ENCODE results near the gene LMO4. TPM values are rescaled to one million over a fixed set of nuclear protein-coding genes. Genes with fewer than 3 reads are reported as not detected.

Gene LMO4
- total and polyA plus RNA-seq, 2 of the 13 experiments (the other 11 are each of a cell fraction or from before 2014, with no cell fraction given) = 19.3 to 49.9 TPM

GRCh38 chr1:87328272-87329050 is at the start of gene LMO4 (continued):
- TF ChIP-seq MYNN (CRISPR knock-in tag; IDR thresholded peaks at IDR 0.05; ENCODE audit: low read depth) = no peak
- TF ChIP-seq SMAD1 (CRISPR knock-in tag; IDR thresholded peaks at IDR 0.05; ENCODE audit: borderline replicate concordance, low read depth) = no peak
- TF ChIP-seq ZNF468 (CRISPR knock-in tag; IDR thresholded peaks at IDR 0.05) = no peak
- no peak for TF ChIP-seq MIER2 (CRISPR knock-in tag; IDR thresholded peaks at IDR 0.05)
- no peak for TF ChIP-seq ZNF747 (CRISPR knock-in tag; IDR thresholded peaks at IDR 0.05; ENCODE audit: borderline replicate concordance)
- no peak for TF ChIP-seq TEAD2 (CRISPR knock-in tag; IDR thresholded peaks at IDR 0.05)
- TF ChIP-seq, protein P1, sequence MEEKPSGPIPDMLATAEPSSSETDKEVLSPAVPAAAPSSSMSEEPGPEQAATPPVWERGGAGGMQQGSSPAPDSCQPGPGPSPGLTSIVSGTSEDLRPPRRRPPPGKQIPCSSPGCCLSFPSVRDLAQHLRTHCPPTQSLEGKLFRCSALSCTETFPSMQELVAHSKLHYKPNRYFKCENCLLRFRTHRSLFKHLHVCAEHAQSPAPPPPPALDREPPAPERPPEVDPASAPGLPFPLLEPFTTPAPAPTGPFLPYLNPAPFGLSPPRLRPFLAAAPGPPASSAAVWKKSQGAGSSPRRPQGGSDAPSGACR (CRISPR knock-in tag; IDR thresholded peaks at IDR 0.05) = no peak
- TF ChIP-seq ZSCAN30 (CRISPR knock-in tag; IDR thresholded peaks at IDR 0.05) = no peak
- peak; percentile 77 for TF ChIP-seq PBX2 (CRISPR knock-in tag; IDR thresholded peaks at IDR 0.05)
- no peak for TF ChIP-seq MATR3 (CRISPR knock-in tag; IDR thresholded peaks at IDR 0.05)
- no peak for TF ChIP-seq ETV5 (CRISPR knock-in tag; IDR thresholded peaks at IDR 0.05; ENCODE audit: borderline replicate concordance)
- TF ChIP-seq ZNF24 (IDR thresholded peaks at IDR 0.05) = no peak
- no peak for TF ChIP-seq GTF2F1 (IDR thresholded peaks at IDR 0.05; ENCODE audit: low read length)
- TF ChIP-seq ZNF343 (CRISPR knock-in tag; IDR thresholded peaks at IDR 0.05) = no peak
- TF ChIP-seq FOXK1 (CRISPR knock-in tag; IDR thresholded peaks at IDR 0.05; ENCODE audit: borderline replicate concordance, low read depth) = no peak
- no peak for TF ChIP-seq ZNF33B (CRISPR knock-in tag; IDR thresholded peaks at IDR 0.05)
- TF ChIP-seq FOXK2 (IDR thresholded peaks at IDR 0.05) = no peak
- TF ChIP-seq SNRNP70 (IDR thresholded peaks at IDR 0.05; ENCODE audit: low read depth, low read length) = no peak
- peak; percentile 88 for TF ChIP-seq ATF1 (CRISPR knock-in tag; IDR thresholded peaks at IDR 0.05)
- TF ChIP-seq YY1 (IDR thresholded peaks at IDR 0.05; ENCODE audit: insufficient read depth, insufficient replicate concordance, low read depth, low read length) = peak; percentile 25
- no peak for TF ChIP-seq NFE2L2 (IDR thresholded peaks at IDR 0.05; ENCODE audit: low read length)
- no peak for TF ChIP-seq TFAP4 (IDR thresholded peaks at IDR 0.05; ENCODE audit: borderline replicate concordance, low read depth)
- peak; percentile 31; the same call in 1 of the 2 replicates for TF ChIP-seq ELF3 (CRISPR knock-in tag; IDR thresholded peaks at IDR 0.05)
- TF ChIP-seq HOXA7 (CRISPR knock-in tag; IDR thresholded peaks at IDR 0.05) = no peak
- no peak for TF ChIP-seq KDM5A (IDR thresholded peaks at IDR 0.05; ENCODE audit: borderline replicate concordance, low read length)
- peak; percentile 87 for TF ChIP-seq CEBPB (IDR thresholded peaks at IDR 0.05; ENCODE audit: borderline replicate concordance, low read depth, low read length)
- no peak for TF ChIP-seq ZSCAN20 (CRISPR knock-in tag; IDR thresholded peaks at IDR 0.05; ENCODE audit: borderline replicate concordance)
- no peak for TF ChIP-seq NKX3-1 (CRISPR knock-in tag; IDR thresholded peaks at IDR 0.05)
- TF ChIP-seq CBX1 (IDR thresholded peaks at IDR 0.05; ENCODE audit: low read depth) = no peak
- no peak for TF ChIP-seq CERS6 (CRISPR knock-in tag; IDR thresholded peaks at IDR 0.05)
